Measurements from ENCODE around the gene CHRNA10. TPM values are rescaled to one million over a fixed set of nuclear protein-coding genes. Genes with fewer than 3 reads are reported as not detected.

The CHRNA10 gene
- polyA plus RNA-seq, 1 of the 3 experiments (the other 2 are of a cell fraction) = 1.1 TPM

- no peak overlapping the region for H3K27ac ChIP-seq (ENCODE audit: low read depth in 2 of 2, low read length in 1 of 2)
- H3K9me3 ChIP-seq = no peaks in the 10 kb centered on the region
- no peak overlapping the region for H3K4me3 ChIP-seq (ENCODE audit: low read depth in 2 of 2, low read length in 1 of 2)
- H3K9ac ChIP-seq = no peak overlapping the region
- H3K27me3 ChIP-seq (ENCODE audit: insufficient read depth) = no peaks in the 10 kb centered on the region
- no peak for DNase-seq
- H3K4me1 ChIP-seq (ENCODE audit: control insufficient read depth in 1 of 2, insufficient read depth in 2 of 2, low read depth in 1 of 2, low read length in 1 of 2) = no peaks in the 10 kb centered on the region; a peak in 1 of 4 replicates
- H3K9me2 ChIP-seq = no peaks in the 10 kb centered on the region
- ChIA-PET CTCF (interaction anchor here (1.2 kb wide), 1 partner anchor 12 kb away, joined by 3 read pairs; no protein-coding TSS in a partner anchor), POLR2A (no interaction called here)
- TF ChIP-seq FOSL2 (IDR thresholded peaks at IDR 0.05; ENCODE audit: borderline replicate concordance, low read depth) = no peak
- TF ChIP-seq RFX5 (IDR thresholded peaks at IDR 0.05; ENCODE audit: low read length) = no peak
- no peak for TF ChIP-seq GATA2 (CRISPR knock-in tag; IDR thresholded peaks at IDR 0.05)
- TF ChIP-seq NRF1 (IDR thresholded peaks at IDR 0.05; ENCODE audit: low read depth, low read length) = no peak
- no peak for TF ChIP-seq USF1 (IDR thresholded peaks at IDR 0.05; ENCODE audit: borderline replicate concordance, low read depth)
- no peak for TF ChIP-seq CHD2 (IDR thresholded peaks at IDR 0.05; ENCODE audit: low read length, partially characterized antibody)
- no peak for TF ChIP-seq RCOR1 (IDR thresholded peaks at IDR 0.05; ENCODE audit: low read length)
- TF ChIP-seq MEF2A (IDR thresholded peaks at IDR 0.05; ENCODE audit: borderline replicate concordance, low read depth) = no peak
- TF ChIP-seq FOXJ3 (CRISPR knock-in tag; IDR thresholded peaks at IDR 0.05) = no peak
- TF ChIP-seq TAF1 (IDR thresholded peaks at IDR 0.05; ENCODE audit: borderline replicate concordance, low read depth, low read length) = no peak
- TF ChIP-seq RXRA (IDR thresholded peaks at IDR 0.05; ENCODE audit: borderline replicate concordance, low read depth) = no peak
- TF ChIP-seq SMC3 (IDR thresholded peaks at IDR 0.05; ENCODE audit: low read depth, low read length) = no peak
- no peak for TF ChIP-seq ELF1 (IDR thresholded peaks at IDR 0.05)
- TF ChIP-seq POLR2AphosphoS5 (IDR thresholded peaks at IDR 0.05; ENCODE audit: low read depth, low read length) = no peak
- TF ChIP-seq NFIC (IDR thresholded peaks at IDR 0.05; ENCODE audit: borderline replicate concordance) = no peak
- TF ChIP-seq IRF3 (IDR thresholded peaks at IDR 0.05; ENCODE audit: low read depth, low read length) = no peak
- TF ChIP-seq YY1 (IDR thresholded peaks at IDR 0.05; ENCODE audit: low read depth) = no peak
- TF ChIP-seq SIN3A (IDR thresholded peaks at IDR 0.05; ENCODE audit: borderline replicate concordance, low read depth, low read length) = no peak
- TF ChIP-seq PBX3 (IDR thresholded peaks at IDR 0.05) = no peak
- TF ChIP-seq FOXM1 (IDR thresholded peaks at IDR 0.05; ENCODE audit: low read depth) = no peak
- 97% methylated on average over 71 of the region's 89 CpGs for WGBS (ENCODE audit: low lambda C conversion rate)
- peaks cover 0 to 41% of the 10 kb centered on the region in 2 experiments for H3K36me3 ChIP-seq (replicated peaks in 1 of 2; ENCODE audit: control insufficient read depth in 1 of 2, insufficient read depth in 2 of 2, low read length in 1 of 2)
- H3K79me2 ChIP-seq (ENCODE audit: insufficient read depth) = no peaks in the 10 kb centered on the region
- H2AFZ ChIP-seq (ENCODE audit: low read depth) = no peak overlapping the region
- no peaks in the 10 kb centered on the region for H4K20me1 ChIP-seq (ENCODE audit: insufficient read depth)
- H3K4me2 ChIP-seq = no peak overlapping the region
- no peaks in the 10 kb centered on the region for H3F3A ChIP-seq (replicated peaks; ENCODE audit: insufficient read depth)
Measured at GRCh38 chr11:3667149-3668035, 3.8 kb downstream of the CHRNA10 start.

Data from SK-N-SH (cell line).